Right cardiac atrium (tissue), 5 donors: ENCODE data around the gene PIK3CB. TPM values are rescaled to one million over a fixed set of nuclear protein-coding genes. Genes with fewer than 3 reads are reported as not detected.

ENCODE experiments used
- polyA plus RNA-seq: library from polyadenylated mRNA; stranded (reverse); fragments of 200-250 nt; gene quantifications from one replicate; pipeline ENCODE4 v1.2.3, GENCODE V29; 2013
- total RNA-seq, 4 donors: library from RNA; stranded (reverse); fragmentation: NEBNext Ultra II Directional; extraction: Animal tissue kit (Norgen Biotek cat#: 25700); gene quantifications; one replicate each; pipeline ENCODE4 v1.2.1, GENCODE V29; 2021
- donor health status: healthy with polysubstance abuse.
- donor health status: DM: no; HTN: yes; CAD: no.
- donor health status: DM: no; HTN: no; CAD: no.
- donor health status: DM: no; HTN: yes; CAD: no; lungs with severe emphysema.
- donor health status: DM: yes; HTN: yes; CAD: no.

Gene PIK3CB
- total and polyA plus RNA-seq, 5 donors: 12.6 to 33.2 (median 31.9) TPM

Other genes with a start within 250 kb of the PIK3CB start
- gene CEP70, start 240.7 kb downstream of the PIK3CB start, total RNA-seq: 10 to 100 TPM; 33.9 to 46.9 (median 39.2) TPM
- gene CEP70, start 240.7 kb downstream of the PIK3CB start, polyA plus RNA-seq: 17.0 TPM
- gene FAIM, start 226.2 kb downstream of the PIK3CB start, total RNA-seq: 1 to 10 TPM; 4.7 to 5.7 (median 4.9) TPM
- 8.5 TPM for gene FAIM, start 226.2 kb downstream of the PIK3CB start, polyA plus RNA-seq
- gene FOXL2, start 112.2 kb upstream of the PIK3CB start, total RNA-seq: not detected
- not detected for gene FOXL2, start 112.2 kb upstream of the PIK3CB start, polyA plus RNA-seq
- gene FOXL2NB, start 112.3 kb upstream of the PIK3CB start, total RNA-seq: not detected
- not detected for gene FOXL2NB, start 112.3 kb upstream of the PIK3CB start, polyA plus RNA-seq
- gene PRR23A, start 171.3 kb upstream of the PIK3CB start, total RNA-seq: not detected
- gene PRR23A, start 171.3 kb upstream of the PIK3CB start, polyA plus RNA-seq: not detected
- not detected for gene PRR23B, start 186.0 kb upstream of the PIK3CB start, total RNA-seq
- gene PRR23B, start 186.0 kb upstream of the PIK3CB start, polyA plus RNA-seq: not detected
- not detected for gene PRR23C, start 210.0 kb upstream of the PIK3CB start, total RNA-seq
- not detected for gene PRR23C, start 210.0 kb upstream of the PIK3CB start, polyA plus RNA-seq